ENCODE data around the gene GCC1. TPM values are rescaled to one million over a fixed set of nuclear protein-coding genes. Genes with fewer than 3 reads are reported as not detected.
"Not testable (repeated sequence)": the region's sequence is repeated elsewhere in the genome, so short reads cannot be mapped to it uniquely, and the experiment has no call there.

The GCC1 gene
- total RNA-seq, 1 donor from 2014 or later = 10.8 TPM

- Histone ChIP-seq H3K36me3 (peaks cover 0 to 23% of the 10 kb centered on the region in 2 donors), H3K4me3 (no peak overlapping the region), H3K27ac (peak overlapping the region; percentile 5), H3K4me1 (peaks cover 40% of the 10 kb centered on the region), H3K27me3 (no peaks in the 10 kb centered on the region), H3K9me3 (no peaks in the 10 kb centered on the region)
- TF ChIP-seq POLR2A (IDR thresholded peaks at IDR 0.05) = no peak
- TF ChIP-seq, protein P1, sequence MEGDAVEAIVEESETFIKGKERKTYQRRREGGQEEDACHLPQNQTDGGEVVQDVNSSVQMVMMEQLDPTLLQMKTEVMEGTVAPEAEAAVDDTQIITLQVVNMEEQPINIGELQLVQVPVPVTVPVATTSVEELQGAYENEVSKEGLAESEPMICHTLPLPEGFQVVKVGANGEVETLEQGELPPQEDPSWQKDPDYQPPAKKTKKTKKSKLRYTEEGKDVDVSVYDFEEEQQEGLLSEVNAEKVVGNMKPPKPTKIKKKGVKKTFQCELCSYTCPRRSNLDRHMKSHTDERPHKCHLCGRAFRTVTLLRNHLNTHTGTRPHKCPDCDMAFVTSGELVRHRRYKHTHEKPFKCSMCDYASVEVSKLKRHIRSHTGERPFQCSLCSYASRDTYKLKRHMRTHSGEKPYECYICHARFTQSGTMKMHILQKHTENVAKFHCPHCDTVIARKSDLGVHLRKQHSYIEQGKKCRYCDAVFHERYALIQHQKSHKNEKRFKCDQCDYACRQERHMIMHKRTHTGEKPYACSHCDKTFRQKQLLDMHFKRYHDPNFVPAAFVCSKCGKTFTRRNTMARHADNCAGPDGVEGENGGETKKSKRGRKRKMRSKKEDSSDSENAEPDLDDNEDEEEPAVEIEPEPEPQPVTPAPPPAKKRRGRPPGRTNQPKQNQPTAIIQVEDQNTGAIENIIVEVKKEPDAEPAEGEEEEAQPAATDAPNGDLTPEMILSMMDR (IDR thresholded peaks at IDR 0.05) = no peak
- TF ChIP-seq POLR2AphosphoS5 (IDR thresholded peaks at IDR 0.05; ENCODE audit: insufficient read depth in 1 of 2, low read depth in 1 of 2) = no peak
- no peak for DNase-seq (ENCODE audit: extremely low spot score in 2 of 2)
- intact Hi-C loops (cut with DNase I) = no loop called here
These were observed 6.6 kb downstream of the GCC1 start for GRCh38 chr7:127578711-127579275.

DNA sequence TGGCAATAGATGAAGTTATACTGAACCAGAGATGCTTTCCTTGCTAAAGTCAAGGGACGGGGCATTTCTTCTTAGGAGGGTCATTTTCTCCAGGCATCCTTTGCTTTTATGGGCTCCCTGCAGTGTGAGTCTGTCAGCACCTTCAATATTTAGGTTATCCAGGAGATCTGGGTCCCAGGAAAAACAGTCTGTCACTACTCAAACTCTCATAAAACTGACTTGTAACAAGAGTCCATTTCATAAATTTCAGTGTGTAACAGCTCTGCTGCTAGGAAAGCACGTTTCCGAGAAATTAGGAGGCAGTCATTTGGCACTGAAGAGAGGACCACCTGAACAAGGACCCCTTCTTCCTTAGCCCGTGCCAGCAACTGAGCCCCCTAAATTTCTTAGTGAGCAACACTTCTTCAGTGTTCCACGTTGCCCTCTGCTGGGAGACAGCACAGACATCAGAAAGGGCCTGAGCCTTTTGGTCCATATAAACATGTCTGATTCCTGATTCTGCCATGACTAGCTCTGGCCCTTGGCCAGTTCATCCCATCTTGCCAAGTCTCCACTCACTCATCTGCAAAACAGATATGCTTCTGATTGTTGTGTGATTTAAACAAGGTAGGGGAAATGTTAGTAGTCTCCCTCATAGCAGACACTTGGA lies 7.2 kb downstream of the GCC1 start:
- Histone ChIP-seq H3K36me3 (peaks cover 0 to 23% of the 10 kb centered on the region in 2 donors), H3K9me3 (no peaks in the 10 kb centered on the region), H3K4me3 (no peak overlapping the region), H3K4me1 (peaks cover 34% of the 10 kb centered on the region), H3K27ac (no peak overlapping the region), H3K27me3 (no peaks in the 10 kb centered on the region)
- TF ChIP-seq, protein P1 (IDR thresholded peaks at IDR 0.05) = no peak
- TF ChIP-seq POLR2AphosphoS5 (IDR thresholded peaks at IDR 0.05; ENCODE audit: insufficient read depth in 1 of 2, low read depth in 1 of 2) (no peak), POLR2A (IDR thresholded peaks at IDR 0.05) (no peak)
- no peak for DNase-seq (ENCODE audit: extremely low spot score in 2 of 2)
- intact Hi-C loops (cut with DNase I) = no loop called here

- no peak for DNase-seq (ENCODE audit: extremely low spot score in 2 of 2)
- H3K4me3 ChIP-seq = no peak overlapping the region
- no peaks in the 10 kb centered on the region for H3K27me3 ChIP-seq
- intact Hi-C loops (cut with DNase I) = no loop called here
- TF ChIP-seq, protein P1 (IDR thresholded peaks at IDR 0.05) = no peak
- no peak for TF ChIP-seq POLR2A (IDR thresholded peaks at IDR 0.05)
- TF ChIP-seq POLR2AphosphoS5 (IDR thresholded peaks at IDR 0.05; ENCODE audit: insufficient read depth in 1 of 2, low read depth in 1 of 2) = no peak
- no peak overlapping the region for H3K27ac ChIP-seq
- no peaks in the 10 kb centered on the region for H3K9me3 ChIP-seq
- H3K36me3 ChIP-seq = no peaks in the 10 kb centered on the region
- H3K4me1 ChIP-seq = no peaks in the 10 kb centered on the region
These were observed 13.5 kb downstream of the GCC1 start for GRCh38 chr7:127571741-127572505.

DNA sequence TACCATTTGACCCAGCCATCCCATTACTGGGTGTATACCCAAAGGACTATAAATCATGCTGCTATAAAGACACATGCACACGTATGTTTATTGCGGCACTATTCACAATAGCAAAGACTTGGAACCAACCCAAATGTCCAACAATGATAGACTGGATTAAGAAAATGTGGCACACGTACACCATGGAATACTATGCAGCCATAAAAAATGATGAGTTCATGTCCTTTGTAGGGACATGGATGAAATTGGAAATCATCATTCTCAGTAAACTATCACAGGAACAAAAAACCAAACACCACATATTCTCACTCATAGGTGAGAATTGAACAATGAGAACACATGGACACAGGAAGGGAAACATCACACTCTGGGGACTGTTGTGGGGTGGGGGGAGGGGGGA lies 17.4 kb downstream of the GCC1 start:
- H3K36me3 ChIP-seq; H3K27me3 ChIP-seq; H3K4me1 ChIP-seq; H3K4me3 ChIP-seq; H3K9me3 ChIP-seq; H3K27ac ChIP-seq; DNase-seq (ENCODE audit: extremely low spot score in 2 of 2); intact Hi-C loops (cut with DNase I): not testable (repeated sequence)

GRCh38 chr7:127566242-127566641 lies 19.2 kb downstream of the GCC1 start:
- Histone ChIP-seq H3K4me1 (no peaks in the 10 kb centered on the region), H3K9me3 (no peaks in the 10 kb centered on the region), H3K27ac (no peak overlapping the region), H3K4me3 (no peak overlapping the region), H3K27me3 (no peaks in the 10 kb centered on the region), H3K36me3 (no peaks in the 10 kb centered on the region)
- no peak for DNase-seq (ENCODE audit: extremely low spot score in 2 of 2)
- no peak for TF ChIP-seq POLR2AphosphoS5 (IDR thresholded peaks at IDR 0.05; ENCODE audit: insufficient read depth in 1 of 2, low read depth in 1 of 2)
- TF ChIP-seq POLR2A (IDR thresholded peaks at IDR 0.05) = no peak
- TF ChIP-seq, protein P1 (IDR thresholded peaks at IDR 0.05) = no peak
- intact Hi-C loops (cut with DNase I) = no loop called here

Measured in vagina (tissue), 2 donors.